Right atrium auricular region (tissue), 2 donors: ENCODE results near the gene PFDN5. TPM values are rescaled to one million over a fixed set of nuclear protein-coding genes. Genes with fewer than 3 reads are reported as not detected.
A peak's percentile ranks its signal among the peaks of the same experiment; 100 is the strongest.

ENCODE experiments used
- DNase-seq: peaks from one replicate; pipeline ENCODE4 v3.0.0-alpha.2; 2019; ENCODE audit warnings: low spot score
- H3K27ac ChIP-seq, 2 donors: fragments of 200-600 bp; sonication (generic); 1 replicate in 1 of 2; 2 replicates in 1 of 2; pipeline ENCODE4 v1.5.1; 2016 to 2019
- H3K27me3 ChIP-seq, 2 donors: fragments of 200-600 bp; sonication (generic); one replicate each; pipeline versions ENCODE4 v1.5.1 to v1.6.0; 2017 to 2019
- H3K36me3 ChIP-seq: fragments of 200-600 bp; sonication (generic); one replicate; pipeline ENCODE4 v1.5.1; 2016
- H3K4me1 ChIP-seq, 2 donors: fragments of 200-600 bp; sonication (generic); one replicate each; pipeline versions ENCODE4 v1.5.1 to v1.6.0; 2017 to 2019
- H3K4me3 ChIP-seq, 2 donors: fragments of 200-600 bp; sonication (generic); 1 replicate in 1 of 2; 2 replicates in 1 of 2; pipeline ENCODE4 v1.5.1; 2017 to 2019; ENCODE audit warnings: mild to moderate bottlenecking in 1 of 2, moderate library complexity in 1 of 2
- H3K9me3 ChIP-seq, 2 donors: fragments of 200-600 bp; sonication (generic); one replicate each; pipeline ENCODE4 v1.5.1; 2019
- CTCF ChIP-seq, 2 donors: fragments of 200-600 bp; sonication (generic); IDR thresholded peaks; one replicate each; pipeline ENCODE4 v1.5.1; 2019; ENCODE audit warnings: antibody characterized with exemption in 2 of 2
- total RNA-seq, 2 donors: library from RNA; depleted of rRNA; stranded (reverse); fragments of >200 nt; gene quantifications; one replicate each; pipeline ENCODE4 v1.1.0, GENCODE V29; 2016

PFDN5 gene
- total RNA-seq, 2 donors from 2014 or later: 416 to 549 TPM

DNA sequence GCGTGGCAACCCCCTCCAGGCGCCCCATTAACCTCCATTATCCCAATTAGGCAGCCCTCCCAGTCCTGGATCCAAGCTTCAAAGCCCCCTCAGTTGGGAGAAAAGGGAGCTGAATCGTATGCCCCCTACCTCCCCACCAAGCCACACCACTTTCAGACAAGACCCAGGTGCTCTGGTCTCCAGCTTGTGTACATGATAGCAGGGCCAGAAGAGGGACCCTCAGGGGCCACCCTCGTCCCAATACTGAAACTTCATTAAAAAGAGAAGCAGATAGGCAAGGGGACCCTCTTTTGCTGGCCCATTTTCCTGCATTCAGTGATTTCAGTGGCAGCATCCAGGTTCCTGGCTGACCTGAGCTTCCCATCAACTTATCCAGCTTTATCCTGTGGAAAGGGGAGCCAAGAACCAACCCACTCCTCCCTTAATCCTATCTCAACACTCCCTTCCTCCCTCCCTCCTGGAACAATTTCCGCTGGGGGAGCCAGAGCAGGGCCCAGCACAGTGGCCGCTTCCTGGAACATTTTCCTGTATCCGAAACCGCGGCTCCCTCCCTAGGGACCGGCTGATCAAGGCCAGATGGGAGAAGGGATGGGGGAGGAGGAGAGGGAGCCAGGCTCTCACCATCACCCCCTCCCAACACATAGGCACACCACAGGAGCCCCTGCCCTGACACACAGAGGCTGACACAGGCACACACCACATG, 50.3 kb downstream of the PFDN5 start:
- DNase-seq: no peak

DNA sequence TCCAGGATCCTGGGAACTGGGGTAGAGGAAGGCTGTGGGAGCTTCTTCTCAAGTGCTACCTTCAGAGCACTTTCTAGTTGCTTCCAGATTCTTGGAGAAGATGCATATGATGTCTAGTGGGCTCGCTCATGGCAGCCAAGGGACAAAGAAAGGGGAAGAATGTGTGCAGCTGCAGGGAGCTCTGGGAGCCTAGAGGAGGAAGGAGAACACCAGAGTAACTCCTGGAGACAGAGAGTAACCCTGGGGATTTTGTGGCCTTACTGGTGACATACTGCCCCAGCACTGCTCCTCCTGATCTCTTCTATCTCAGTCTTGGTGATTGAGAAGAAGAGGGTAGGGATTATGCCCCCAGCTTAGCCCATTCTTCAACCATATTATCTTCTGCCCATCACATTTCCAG, 51.1 kb downstream of the PFDN5 start:
- DNase-seq: no peak
- no peak for TF ChIP-seq CTCF (IDR thresholded peaks at IDR 0.05)
- Histone ChIP-seq H3K36me3 (no peaks in the 10 kb centered on the region), H3K27ac (no peak overlapping the region), H3K4me3 (no peak overlapping the region), H3K4me1 (peaks cover 0 to 16% of the 10 kb centered on the region in 2 donors), H3K9me3 (no peaks in the 10 kb centered on the region), H3K27me3 (no peaks in the 10 kb centered on the region)

More for the DNA sequence above, 50.3 kb downstream of the PFDN5 start:
- Histone ChIP-seq H3K27me3 (no peaks in the 10 kb centered on the region), H3K4me3 (peak overlapping the region in 1 of 2 donors; percentile 73), H3K27ac (peak overlapping the region; percentile 76 to 78), H3K4me1 (peaks cover 0 to 16% of the 10 kb centered on the region in 2 donors), H3K9me3 (no peaks in the 10 kb centered on the region), H3K36me3 (no peaks in the 10 kb centered on the region)
- TF ChIP-seq CTCF (IDR thresholded peaks at IDR 0.05): peak in 1 of 2 donors; percentile 7

GRCh38 chr12:53347905-53348304, 52.6 kb downstream of the PFDN5 start:
- no peak for TF ChIP-seq CTCF (IDR thresholded peaks at IDR 0.05)
- H3K9me3 ChIP-seq: no peaks in the 10 kb centered on the region
- no peaks in the 10 kb centered on the region for H3K36me3 ChIP-seq
- H3K27me3 ChIP-seq: no peaks in the 10 kb centered on the region
- H3K27ac ChIP-seq: no peak overlapping the region
- no peak overlapping the region for H3K4me3 ChIP-seq
- peaks cover 0 to 16% of the 10 kb centered on the region in 2 donors for H3K4me1 ChIP-seq
- DNase-seq: no peak

Other genes starting within 250 kb of the PFDN5 start
- 100 to 1,000 TPM in 1 of 2 donors, 10 to 100 TPM in 1; 76.2 to 153 TPM for gene TNS2, start 245.5 kb upstream of the PFDN5 start, total RNA-seq
- gene SPRYD3, start 216.2 kb upstream of the PFDN5 start, total RNA-seq: 10 to 100 TPM; 33.5 to 64.5 TPM
- 100 to 1,000 TPM in 1 of 2 donors, 10 to 100 TPM in 1; 99.0 to 358 TPM for gene IGFBP6, start 197.9 kb upstream of the PFDN5 start, total RNA-seq
- gene SOAT2, start 192.1 kb upstream of the PFDN5 start, total RNA-seq: not detected
- gene ZNF740, start 114.8 kb upstream of the PFDN5 start, total RNA-seq: 1 to 10 TPM; 5.9 to 7.4 TPM
- gene CSAD, start 114.6 kb upstream of the PFDN5 start, total RNA-seq: 1 to 10 TPM; 3.4 to 4.9 TPM
- under 1 TPM in 1 of 2 donors, not detected in 1; 0.47 TPM for gene ITGB7, start 88.3 kb upstream of the PFDN5 start, total RNA-seq
- gene RARG, start 63.3 kb upstream of the PFDN5 start, total RNA-seq: 10 to 100 TPM; 14.8 to 15.0 TPM
- under 1 TPM; 0.12 to 0.59 TPM for gene ESPL1, start 27.2 kb upstream of the PFDN5 start, total RNA-seq
- 10 to 100 TPM; 26.9 to 28.3 TPM for gene MYG1, start 4.2 kb downstream of the PFDN5 start, total RNA-seq
- gene AAAS, start 26.1 kb downstream of the PFDN5 start, total RNA-seq: 10 to 100 TPM; 30.4 to 30.8 TPM
- not detected for gene SP7, start 40.8 kb downstream of the PFDN5 start, total RNA-seq
- 10 to 100 TPM; 21.2 to 36.6 TPM for gene SP1, start 84.6 kb downstream of the PFDN5 start, total RNA-seq
- under 1 TPM; 0.37 to 0.47 TPM for gene AMHR2, start 128.3 kb downstream of the PFDN5 start, total RNA-seq
- 10 to 100 TPM; 38.8 to 60.6 TPM for gene PRR13, start 146.2 kb downstream of the PFDN5 start, total RNA-seq
- 100 to 1,000 TPM; 288 to 378 TPM for gene PCBP2, start 156.6 kb downstream of the PFDN5 start, total RNA-seq
- 1 to 10 TPM; 2.6 to 9.8 TPM for gene MAP3K12, start 203.9 kb downstream of the PFDN5 start, total RNA-seq
- gene TARBP2, start 205.7 kb downstream of the PFDN5 start, total RNA-seq: 10 to 100 TPM; 11.1 to 18.9 TPM
- not detected for gene NPFF, start 211.9 kb downstream of the PFDN5 start, total RNA-seq